Thoracic aorta (tissue), 2 donors: ENCODE results near the gene VWA5B1. TPM values are rescaled to one million over a fixed set of nuclear protein-coding genes. Genes with fewer than 3 reads are reported as not detected.
"Not testable (repeated sequence)": the region's sequence is repeated elsewhere in the genome, so short reads cannot be mapped to it uniquely, and the experiment has no call there.

Experiments
- ATAC-seq: fragments of 150-250 bp; one replicate; pipeline ENCODE4 v1.8.0; 2017; ENCODE audit warnings: low read depth; ENCODE audit not compliant: insufficient number of reproducible peaks, low FRiP score
- DNase-seq: peaks from one replicate; pipeline ENCODE4 v3.0.0-alpha.2; 2020; ENCODE audit warnings: low spot score
- H3K27ac ChIP-seq, 2 donors: fragments of 200-600 bp; sonication (generic); 1 replicate in 1 of 2; 2 replicates in 1 of 2; pipeline ENCODE4 v1.5.1; 2016; ENCODE audit warnings: mild to moderate bottlenecking in 2 of 2, moderate library complexity in 2 of 2
- H3K27me3 ChIP-seq: fragments of 200-600 bp; sonication (generic); replicated peaks from 2 replicates; pipeline ENCODE4 v1.6.0; 2016; ENCODE audit warnings: mild to moderate bottlenecking; ENCODE audit not compliant: insufficient read depth
- H3K36me3 ChIP-seq: fragments of 200-600 bp; sonication (generic); one replicate; pipeline ENCODE4 v1.5.1; 2016
- H3K4me1 ChIP-seq, 2 donors: fragments of 200-600 bp; sonication (generic); 1 replicate in 1 of 2; 2 replicates in 1 of 2; pipeline versions ENCODE4 v1.5.1 to v1.6.0; 2016; ENCODE audit warnings: low read depth in 2 of 2, mild to moderate bottlenecking in 1 of 2; ENCODE audit not compliant: control insufficient read depth in 1 of 2
- H3K4me3 ChIP-seq: fragments of 200-600 bp; sonication (generic); 2 replicates; pipeline ENCODE4 v1.5.1; 2016; ENCODE audit warnings: mild to moderate bottlenecking
- H3K9me3 ChIP-seq: fragments of 200-600 bp; sonication (generic); 2 replicates; pipeline ENCODE4 v1.5.1; 2016
- total RNA-seq, 2 donors: library from RNA; depleted of rRNA; stranded (reverse); fragments of >200 nt; gene quantifications; one replicate each; pipeline versions ENCODE4 v1.1.0 to v1.2.3, GENCODE V29; 2016
- TF ChIP-seq, protein P1 (sequence below): fragments of 200-600 bp; sonication (generic); IDR thresholded peaks from one replicate; pipeline ENCODE4 v1.5.1; 2019; ENCODE audit warnings: antibody characterized with exemption

Gene VWA5B1
- total RNA-seq, 2 donors from 2014 or later = not detected

DNA sequence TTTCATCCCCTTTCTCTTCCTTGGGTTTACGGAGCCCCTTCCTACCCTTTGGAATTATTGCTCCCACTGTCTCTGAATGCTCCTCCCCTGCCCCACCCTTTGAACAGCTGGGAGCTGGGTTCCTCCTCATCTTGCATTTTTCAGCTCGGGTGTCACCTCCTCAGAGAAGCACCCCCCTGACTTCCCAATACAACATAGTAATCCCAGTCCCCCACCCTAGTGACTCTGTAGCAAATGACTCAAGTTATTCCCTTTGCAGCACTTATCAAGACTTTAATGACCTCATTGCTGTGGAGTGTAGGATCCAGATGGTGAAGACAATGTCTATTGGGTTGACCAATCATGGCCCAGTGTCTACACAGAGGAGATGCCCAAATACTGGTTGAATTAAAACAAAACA lies 8.9 kb upstream of the VWA5B1 start:
- Histone ChIP-seq H3K9me3 (no peaks in the 10 kb centered on the region), H3K27me3 (no peaks in the 10 kb centered on the region), H3K27ac (no peak overlapping the region), H3K36me3 (no peaks in the 10 kb centered on the region), H3K4me1 (no peaks in the 10 kb centered on the region), H3K4me3 (no peak overlapping the region)
- no peak for DNase-seq
- TF ChIP-seq, protein P1, sequence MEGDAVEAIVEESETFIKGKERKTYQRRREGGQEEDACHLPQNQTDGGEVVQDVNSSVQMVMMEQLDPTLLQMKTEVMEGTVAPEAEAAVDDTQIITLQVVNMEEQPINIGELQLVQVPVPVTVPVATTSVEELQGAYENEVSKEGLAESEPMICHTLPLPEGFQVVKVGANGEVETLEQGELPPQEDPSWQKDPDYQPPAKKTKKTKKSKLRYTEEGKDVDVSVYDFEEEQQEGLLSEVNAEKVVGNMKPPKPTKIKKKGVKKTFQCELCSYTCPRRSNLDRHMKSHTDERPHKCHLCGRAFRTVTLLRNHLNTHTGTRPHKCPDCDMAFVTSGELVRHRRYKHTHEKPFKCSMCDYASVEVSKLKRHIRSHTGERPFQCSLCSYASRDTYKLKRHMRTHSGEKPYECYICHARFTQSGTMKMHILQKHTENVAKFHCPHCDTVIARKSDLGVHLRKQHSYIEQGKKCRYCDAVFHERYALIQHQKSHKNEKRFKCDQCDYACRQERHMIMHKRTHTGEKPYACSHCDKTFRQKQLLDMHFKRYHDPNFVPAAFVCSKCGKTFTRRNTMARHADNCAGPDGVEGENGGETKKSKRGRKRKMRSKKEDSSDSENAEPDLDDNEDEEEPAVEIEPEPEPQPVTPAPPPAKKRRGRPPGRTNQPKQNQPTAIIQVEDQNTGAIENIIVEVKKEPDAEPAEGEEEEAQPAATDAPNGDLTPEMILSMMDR = no peak
- ATAC-seq = no peak

DNA sequence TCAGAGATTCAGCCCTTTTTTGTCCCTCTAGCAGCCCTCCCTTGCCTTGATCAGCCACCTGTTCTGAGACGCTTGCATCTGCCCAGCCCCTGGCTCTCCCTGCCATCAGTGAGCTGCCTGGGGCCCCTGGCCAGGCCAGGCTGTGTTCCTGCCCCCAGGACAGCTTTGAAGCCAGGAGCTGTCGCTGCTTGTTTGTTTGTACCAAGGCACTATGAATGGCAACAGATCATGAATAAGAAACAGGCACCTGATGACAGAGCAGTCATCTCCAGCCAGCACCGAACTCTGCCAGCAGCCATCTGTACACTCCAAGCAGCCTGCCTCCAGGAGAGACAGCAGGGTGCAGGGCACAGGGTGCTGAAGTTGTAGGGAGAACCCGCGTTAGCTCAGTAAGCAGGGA lies 8.1 kb upstream of the VWA5B1 start:
- Histone ChIP-seq H3K4me1 (no peaks in the 10 kb centered on the region), H3K27me3 (no peaks in the 10 kb centered on the region), H3K27ac (no peak overlapping the region), H3K4me3 (no peak overlapping the region), H3K36me3 (no peaks in the 10 kb centered on the region), H3K9me3 (no peaks in the 10 kb centered on the region)
- TF ChIP-seq, protein P1 = no peak
- ATAC-seq (no peak), DNase-seq (no peak)

DNA sequence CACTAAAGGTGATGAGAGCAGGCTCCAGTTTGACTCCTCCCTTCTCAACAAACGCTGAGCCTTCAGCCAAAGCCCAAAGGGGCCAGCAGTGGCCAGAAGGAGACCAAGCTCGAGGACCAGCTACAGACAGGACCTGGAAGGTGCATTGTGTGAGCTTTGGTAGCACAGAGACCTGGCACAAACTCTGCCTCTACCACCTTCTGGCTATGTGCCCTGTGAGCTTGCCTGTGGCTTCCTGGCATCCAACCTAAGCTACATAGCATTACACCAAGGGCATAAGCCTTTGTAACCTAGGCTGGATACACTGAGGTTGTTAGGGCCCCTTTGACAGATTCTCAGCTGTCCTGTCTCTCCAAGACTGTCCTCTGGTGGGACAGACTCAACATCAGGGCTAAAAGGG lies 6.6 kb upstream of the VWA5B1 start:
- TF ChIP-seq, protein P1 = no peak
- Histone ChIP-seq H3K27me3 (no peaks in the 10 kb centered on the region), H3K36me3 (no peaks in the 10 kb centered on the region), H3K27ac (no peak overlapping the region), H3K4me1 (no peaks in the 10 kb centered on the region), H3K4me3 (no peak overlapping the region), H3K9me3 (no peaks in the 10 kb centered on the region)
- DNase-seq = no peak
- ATAC-seq = no peak

DNA sequence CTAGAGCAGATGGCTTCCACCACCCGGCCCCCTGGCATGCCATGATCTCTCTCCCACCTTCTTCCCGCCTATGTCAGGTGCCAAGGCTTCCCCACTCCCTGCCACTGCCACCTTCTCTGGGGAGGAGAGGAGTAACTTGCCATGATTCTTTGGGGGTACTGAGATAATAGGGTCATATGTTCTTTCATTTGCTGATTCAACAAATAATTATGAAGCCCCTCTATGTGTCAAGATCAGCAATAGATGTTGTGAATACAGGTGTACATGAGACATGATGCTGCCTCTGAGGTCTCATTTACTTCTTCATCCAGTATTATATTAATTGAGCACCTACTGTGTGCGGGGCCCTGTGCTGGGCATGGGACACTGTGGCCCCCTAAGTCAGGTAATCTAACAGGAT lies 6.0 kb upstream of the VWA5B1 start:
- Histone ChIP-seq H3K36me3 (no peaks in the 10 kb centered on the region), H3K4me3 (no peak overlapping the region), H3K9me3 (no peaks in the 10 kb centered on the region), H3K27me3 (no peaks in the 10 kb centered on the region), H3K4me1 (no peaks in the 10 kb centered on the region), H3K27ac (no peak overlapping the region)
- DNase-seq = no peak
- ATAC-seq = no peak
- TF ChIP-seq, protein P1 = no peak

DNA sequence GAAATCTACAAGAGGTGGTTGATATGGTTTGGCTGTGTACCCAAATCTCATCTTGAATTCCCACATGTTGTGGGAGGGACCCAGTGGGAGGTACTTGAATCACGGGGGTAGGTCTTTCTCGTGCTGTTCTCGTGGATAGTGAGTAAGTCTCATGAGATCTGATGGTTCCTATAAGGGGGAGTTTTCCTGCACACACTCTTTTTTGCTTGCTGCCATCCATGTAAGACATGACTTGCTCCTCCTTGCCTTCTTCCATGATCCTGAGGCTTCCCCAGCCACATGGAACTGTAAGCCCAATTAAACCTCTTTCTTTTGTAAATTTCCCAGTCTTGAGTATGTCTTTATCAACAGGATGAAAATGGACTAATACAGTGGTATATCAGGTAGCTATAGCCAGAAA lies 5.2 kb upstream of the VWA5B1 start:
- H3K9me3 ChIP-seq = no peaks in the 10 kb centered on the region
- DNase-seq (no peak), ATAC-seq (no peak)
- TF ChIP-seq, protein P1 = no peak
- no peaks in the 10 kb centered on the region for H3K36me3 ChIP-seq
- H3K27me3 ChIP-seq = no peaks in the 10 kb centered on the region
- no peak overlapping the region for H3K4me3 ChIP-seq
- H3K27ac ChIP-seq = no peak overlapping the region
- no peaks in the 10 kb centered on the region for H3K4me1 ChIP-seq

DNA sequence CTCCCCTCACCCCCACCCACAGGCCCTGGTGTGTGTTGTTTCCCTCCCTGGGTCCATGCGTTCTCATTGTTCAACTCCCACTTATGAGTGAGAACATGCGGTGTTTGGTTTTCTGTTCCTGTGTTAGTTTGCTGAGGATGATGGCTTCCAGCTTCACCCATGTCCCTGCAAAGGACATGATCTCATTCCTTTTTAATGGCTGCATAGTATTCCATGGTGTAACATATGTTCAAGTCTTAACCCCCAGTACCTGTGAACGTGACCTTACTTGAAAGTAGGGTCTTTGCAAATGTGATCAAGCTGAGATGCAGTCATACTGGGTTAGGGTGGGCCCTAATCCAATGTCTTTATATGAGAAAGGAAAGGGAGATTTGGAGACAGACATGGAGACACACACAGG lies 3.0 kb upstream of the VWA5B1 start:
- ATAC-seq, H3K27ac ChIP-seq, H3K27me3 ChIP-seq: not testable (repeated sequence)

More for the DNA sequence above, 3.0 kb upstream of the VWA5B1 start:
- not testable (repeated sequence) for H3K36me3 ChIP-seq, H3K4me1 ChIP-seq, DNase-seq, H3K4me3 ChIP-seq, H3K9me3 ChIP-seq
